D721Med (cell line): ENCODE results near the gene CYREN.

Experiments
- DNase-seq: peaks from one replicate; pipeline ENCODE4 v3.0.0; 2011; ENCODE audit warnings: low spot score; ENCODE audit not compliant: insufficient read length
- FAIRE-seq: peaks from 2 replicates; lab custom pipeline; 2011; peaks lifted over from hg19 to GRCh38; lab: Jason Lieb, UNC
- CTCF ChIP-seq: IDR thresholded peaks from 2 replicates; pipeline ENCODE4 v1.5.1; 2012; ENCODE audit warnings: mild to moderate bottlenecking, control low read depth; ENCODE audit not compliant: insufficient read depth; ENCODE audit errors: missing control alignments

The CYREN gene

GRCh38 chr7:135190703-135191102 lies 20.2 kb upstream of the CYREN start:
- TF ChIP-seq CTCF, result no peak
- DNase-seq (no peak), FAIRE-seq (no peak)

GRCh38 chr7:135189961-135190360 lies 19.5 kb upstream of the CYREN start:
- FAIRE-seq (no peak), DNase-seq (no peak)
- no peak for TF ChIP-seq CTCF

DNA sequence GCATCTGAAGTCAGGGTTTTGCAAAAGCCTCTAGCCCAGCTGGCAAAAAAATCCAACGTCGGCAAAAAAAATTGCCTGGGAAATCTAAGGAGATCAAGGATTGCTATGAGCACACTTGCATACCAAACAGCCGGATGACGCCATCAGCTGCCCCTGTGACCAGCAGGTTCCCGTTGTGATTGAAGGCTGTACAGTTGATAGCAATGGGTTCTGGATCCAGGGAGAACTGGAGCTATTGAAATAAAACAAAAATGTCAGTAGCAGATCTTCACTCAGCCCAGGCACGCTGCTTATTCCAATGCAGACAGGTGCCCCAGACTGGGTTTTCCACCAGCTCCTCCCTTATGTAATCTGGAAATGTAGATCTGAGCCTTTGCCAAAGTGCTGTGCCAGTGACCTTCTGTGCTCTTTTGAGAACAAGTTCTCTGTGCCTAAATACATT lies 18.7 kb upstream of the CYREN start:
- FAIRE-seq (no peak), DNase-seq (no peak)
- no peak for TF ChIP-seq CTCF

GRCh38 chr7:135188298-135188984 lies 17.9 kb upstream of the CYREN start:
- TF ChIP-seq CTCF, result no peak
- no peak for DNase-seq
- FAIRE-seq, result no peak

DNA sequence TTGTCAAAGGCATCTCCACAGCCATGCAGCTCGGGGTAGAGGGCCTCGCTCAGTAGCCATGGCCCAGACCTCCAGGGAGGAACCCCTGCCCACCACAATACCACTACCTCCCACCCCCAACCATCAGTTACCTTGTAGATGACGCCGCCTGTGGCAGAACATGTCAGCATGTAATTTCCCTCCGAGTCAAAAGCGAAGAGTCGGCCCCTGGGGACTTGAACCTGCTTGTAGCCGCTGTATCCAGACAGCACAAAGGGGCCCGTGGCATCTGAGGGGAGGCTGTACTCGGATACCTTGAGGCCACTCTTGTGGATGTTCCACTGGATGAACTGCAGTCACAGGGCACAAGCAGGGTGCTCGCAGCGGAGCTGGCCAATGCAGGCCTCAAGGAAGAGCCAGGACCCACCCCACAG lies 16.3 kb upstream of the CYREN start:
- no peak for TF ChIP-seq CTCF
- no peak for DNase-seq
- no peak for FAIRE-seq

GRCh38 chr7:135186261-135186540 lies 15.7 kb upstream of the CYREN start:
- no peak for TF ChIP-seq CTCF
- FAIRE-seq, result no peak

GRCh38 chr7:135185471-135186260 lies 15.2 kb upstream of the CYREN start:
- DNase-seq (no peak), FAIRE-seq (no peak)
- TF ChIP-seq CTCF, result no peak

More at GRCh38 chr7:135186261-135186540, 15.7 kb upstream of the CYREN start:
- no peak for DNase-seq
